GM19324 (cell line): ENCODE measurements around the gene SPATA3.
"Not testable (repeated sequence)": the region's sequence is repeated elsewhere in the genome, so short reads cannot be mapped to it uniquely, and the experiment has no call there.

ENCODE experiments used
- ATAC-seq: cut with Tn5 transposase; IDR thresholded peaks from one replicate; pipeline ENCODE4 v1.9.1; 2021; ENCODE audit warnings: mild to moderate bottlenecking, moderate library complexity; ENCODE audit not compliant: unreplicated experiment, low FRiP score

SPATA3 gene

GRCh38 chr2:231016566-231017230 is 20.8 kb downstream of the SPATA3 start:
- no peak for ATAC-seq

DNA sequence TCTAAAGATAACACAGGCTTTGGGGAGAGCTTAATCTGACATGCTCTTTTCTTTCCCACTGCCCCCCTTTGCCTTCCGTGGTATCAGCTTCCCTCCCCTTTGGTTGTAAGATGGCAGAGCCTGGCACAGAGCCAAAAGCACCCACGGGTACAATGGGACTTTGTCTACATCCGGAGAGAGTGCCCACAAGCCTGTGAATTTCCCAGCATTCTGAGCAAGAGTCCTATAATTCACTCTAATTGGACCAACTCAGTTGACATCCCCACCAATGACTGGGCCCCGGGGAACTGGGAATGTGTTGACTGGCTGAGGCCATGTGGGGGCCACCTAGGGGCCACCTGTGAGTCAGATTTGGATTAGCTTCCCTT is 21.3 kb downstream of the SPATA3 start:
- no peak for ATAC-seq

- ATAC-seq, result no peak
These were observed 22.3 kb downstream of the SPATA3 start for GRCh38 chr2:231018184-231018583.

DNA sequence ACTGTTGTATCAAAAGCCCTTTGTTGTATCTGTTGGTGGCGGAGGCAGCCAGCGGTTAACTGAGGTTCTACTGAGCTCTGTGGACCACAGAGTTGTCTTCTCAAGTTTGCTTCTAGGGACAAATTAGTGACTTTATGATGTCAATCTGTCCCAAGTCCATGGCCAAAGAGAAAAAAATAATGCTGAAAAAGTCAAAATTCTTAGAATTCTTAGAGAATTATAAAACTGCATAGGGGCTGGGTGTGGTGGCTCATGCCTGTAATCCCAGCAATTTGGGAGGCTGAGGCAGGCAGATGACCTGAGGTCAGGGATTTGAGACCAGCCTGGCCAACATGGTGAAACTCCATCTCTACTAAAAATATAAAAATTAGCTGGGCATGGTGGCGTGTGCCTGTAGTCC is 29.1 kb downstream of the SPATA3 start:
- not testable (repeated sequence) for ATAC-seq

DNA sequence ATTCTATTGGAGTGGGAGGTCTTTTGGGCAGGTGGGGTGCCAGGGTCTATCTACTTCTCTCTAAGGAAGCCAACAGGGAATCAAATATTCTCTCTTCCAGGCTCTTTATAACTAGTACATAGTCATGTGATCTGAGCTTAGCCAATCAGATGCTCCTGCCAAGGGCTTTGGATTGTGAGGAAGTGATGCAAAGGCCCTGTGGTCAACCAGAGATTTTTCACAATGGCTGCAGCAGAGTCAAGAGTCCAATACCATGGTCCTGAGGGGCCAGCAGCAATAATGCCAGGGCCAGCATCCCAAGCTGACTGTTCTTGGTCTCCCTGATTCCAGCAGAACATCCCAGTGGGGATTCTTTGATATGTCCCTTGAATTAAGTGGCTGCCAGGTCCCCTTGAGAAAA is 33.0 kb downstream of the SPATA3 start:
- ATAC-seq, result no peak

- no peak for ATAC-seq
These were observed 33.6 kb downstream of the SPATA3 start for GRCh38 chr2:231029563-231029962.

DNA sequence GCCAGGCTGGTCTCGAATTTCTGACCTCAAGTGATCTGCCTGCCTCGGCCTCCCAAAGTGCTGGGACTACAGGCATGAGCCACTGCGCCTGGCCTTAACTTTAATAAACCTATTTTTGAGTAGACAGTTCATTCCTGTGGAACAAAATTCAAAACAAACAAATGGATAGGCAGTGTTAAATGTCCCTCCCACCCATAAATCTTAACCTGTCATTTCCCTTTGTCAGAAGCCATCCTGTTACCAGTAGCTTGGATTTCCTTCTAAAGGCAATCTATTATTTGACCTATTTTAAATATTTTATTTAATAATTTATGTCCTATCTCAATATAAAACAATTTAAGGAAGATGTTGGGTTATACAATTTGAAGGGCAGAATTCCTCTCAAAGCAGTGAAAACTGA is 34.8 kb downstream of the SPATA3 start:
- no peak for ATAC-seq

- no peak for ATAC-seq
These were observed 36.7 kb downstream of the SPATA3 start for GRCh38 chr2:231032575-231033140.

DNA sequence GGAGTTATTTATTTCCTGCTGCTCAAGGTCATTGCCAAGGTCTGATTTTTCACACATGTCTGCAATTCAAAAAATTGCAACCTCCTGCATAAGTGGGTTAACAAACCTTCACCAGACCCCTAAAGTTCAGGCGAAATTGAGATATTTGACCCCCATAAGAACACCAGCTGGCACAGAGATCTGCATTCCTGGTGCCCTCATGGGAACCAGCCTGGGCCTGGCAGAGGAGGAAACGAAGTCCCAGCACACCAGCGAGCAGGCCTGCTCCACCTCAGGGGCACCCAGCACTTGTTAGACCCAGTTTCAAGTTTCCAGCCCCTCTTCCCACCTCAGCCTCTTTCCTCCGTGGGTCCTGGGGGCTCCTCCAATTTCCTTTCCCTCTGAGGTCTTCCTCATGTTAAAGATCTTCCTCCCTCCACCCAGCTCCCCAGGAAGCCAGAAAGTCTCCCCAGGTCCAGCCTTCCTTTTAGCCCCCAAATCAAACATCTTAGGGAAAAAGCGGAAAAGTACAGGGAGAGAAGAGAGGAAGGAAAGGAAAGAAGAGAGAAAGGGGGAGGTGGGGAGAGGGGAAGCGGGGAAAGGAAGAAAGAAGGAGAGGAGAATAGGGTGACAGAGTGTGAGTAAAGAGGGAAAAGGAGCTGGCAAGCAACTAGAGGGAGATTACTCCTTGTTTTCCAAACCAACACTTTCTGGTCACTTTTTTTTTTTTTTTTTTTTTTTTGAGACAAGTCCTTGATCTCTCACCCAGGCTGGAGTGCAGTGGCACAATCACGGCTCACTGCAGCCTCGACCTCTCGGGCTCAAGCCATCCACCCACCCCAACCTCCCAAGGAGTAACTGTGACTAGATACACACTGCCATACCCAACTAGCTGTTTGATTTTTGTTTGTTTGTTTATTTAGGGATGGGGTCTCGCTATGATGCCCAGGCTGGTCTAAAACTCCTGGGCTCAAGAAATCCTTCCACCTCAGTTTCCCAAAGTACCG is 37.5 kb downstream of the SPATA3 start:
- ATAC-seq, result no peak

- ATAC-seq, result no peak
These were observed 38.5 kb downstream of the SPATA3 start for GRCh38 chr2:231034291-231034882.

GRCh38 chr2:231036131-231036530 is 40.2 kb downstream of the SPATA3 start:
- no peak for ATAC-seq

- ATAC-seq, result no peak
These were observed 40.7 kb downstream of the SPATA3 start for GRCh38 chr2:231036578-231037106.

- ATAC-seq, result no peak
These were observed 41.3 kb downstream of the SPATA3 start, which contains the start of gene C2orf72 for GRCh38 chr2:231037202-231037730. Gene C2orf72 (plus strand): TSS chr2:231037523. CDS start chr2:231037566, 43 bp downstream.

GRCh38 chr2:231037731-231038482 is 42.0 kb downstream of the SPATA3 start:
- no peak for ATAC-seq

DNA sequence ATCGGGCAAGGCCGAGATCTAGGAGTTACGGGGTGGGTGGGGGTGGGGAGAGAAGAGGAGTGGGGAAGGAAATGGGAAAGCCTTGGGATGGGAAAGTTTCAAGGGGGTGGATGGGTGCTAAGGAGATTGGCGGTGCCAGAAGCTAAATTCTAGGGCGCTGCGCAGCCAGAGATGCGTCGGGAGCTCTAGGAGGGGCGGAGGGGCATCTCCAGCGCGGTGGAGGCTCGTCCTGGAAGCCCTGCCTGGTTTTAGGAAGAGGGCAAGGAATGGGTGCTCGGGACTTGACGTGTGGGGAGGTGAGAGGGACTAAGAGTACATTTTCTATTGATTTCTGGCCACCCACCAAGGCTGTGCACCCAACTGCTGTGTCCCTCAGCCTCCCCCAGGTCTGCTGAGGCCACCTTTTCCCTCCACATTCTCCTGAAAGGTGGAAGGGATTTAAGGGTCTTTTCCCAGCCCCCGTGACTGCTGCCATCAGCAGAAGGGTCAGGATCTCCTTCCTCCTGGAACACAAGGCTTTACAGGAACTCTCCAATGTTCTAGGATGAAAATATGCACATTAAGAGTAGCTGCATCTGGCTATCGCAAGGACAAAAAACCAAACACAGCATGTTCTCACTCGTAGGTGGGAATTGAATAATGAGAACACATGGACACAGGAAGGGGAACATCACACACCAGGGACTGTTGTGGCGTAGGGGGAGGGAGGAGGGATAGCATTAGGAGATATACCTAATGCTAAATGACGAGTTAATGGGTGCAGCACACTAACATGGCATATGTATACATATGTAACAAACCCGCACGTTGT is 42.8 kb downstream of the SPATA3 start:
- ATAC-seq, result no peak

GRCh38 chr2:231039294-231039664 is 43.4 kb downstream of the SPATA3 start:
- no peak for ATAC-seq

DNA sequence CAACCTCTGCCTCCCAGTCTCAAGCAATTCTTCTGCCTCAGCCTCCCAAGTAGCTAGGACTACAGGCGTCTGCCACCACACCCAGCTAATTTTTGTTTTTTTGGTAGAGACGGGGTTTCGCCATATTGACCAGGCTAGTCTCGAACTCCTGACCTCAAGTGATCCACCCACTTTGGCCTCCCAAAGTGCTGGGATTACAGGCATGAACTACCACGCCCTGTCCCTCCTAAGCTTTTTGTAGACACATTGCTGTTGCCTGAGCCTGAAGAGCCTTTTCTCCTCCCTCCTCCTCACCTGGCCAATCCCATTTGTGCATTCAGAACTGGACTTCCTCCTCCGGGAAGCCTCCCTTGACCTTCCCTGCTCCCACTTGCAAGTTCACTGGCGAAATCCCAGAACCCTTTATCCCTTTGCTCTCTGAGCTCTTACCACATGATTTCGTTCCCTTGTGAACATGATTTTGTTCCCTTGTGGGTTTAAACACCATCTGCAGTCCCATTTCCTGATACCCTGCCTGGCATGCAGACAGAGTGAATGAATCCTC is 44.0 kb downstream of the SPATA3 start:
- ATAC-seq, result no peak

- ATAC-seq, result no peak
These were observed 45.3 kb downstream of the SPATA3 start for GRCh38 chr2:231041061-231041689.
